Astrocyte (in vitro differentiated cells and primary cell): ENCODE measurements around the gene ZDHHC1.

Experiments
- CTCF ChIP-seq: IDR thresholded peaks from 2 replicates; pipeline ENCODE4 v1.5.1; 2011; ENCODE audit warnings: low read depth, mild to moderate bottlenecking, inconsistent platforms, low read length, moderate library complexity; ENCODE audit not compliant: insufficient read depth
- EZH2 ChIP-seq: IDR thresholded peaks from 2 replicates; pipeline ENCODE4 v1.6.1; 2012; ENCODE audit warnings: mild to moderate bottlenecking, low read length, inconsistent platforms; ENCODE audit not compliant: insufficient read depth

GRCh38 chr16:67457611-67458010 is 41.3 kb upstream of the ZDHHC1 start:
- TF ChIP-seq EZH2 (no peak), CTCF (no peak)
